ENCODE data around the gene CYTH2.
"Not testable (repeated sequence)": the region's sequence is repeated elsewhere in the genome, so short reads cannot be mapped to it uniquely, and the experiment has no call there.

The CYTH2 gene

GRCh38 chr19:48478339-48479256 is 9.4 kb downstream of the CYTH2 start:
- no peak for DNase-seq

GRCh38 chr19:48479686-48480085 is 10.5 kb downstream of the CYTH2 start:
- DNase-seq = no peak

GRCh38 chr19:48480183-48480557 is 11.0 kb downstream of the CYTH2 start:
- DNase-seq = no peak

- DNase-seq = no peak
Observed at GRCh38 chr19:48480558-48481500, 11.7 kb downstream of the CYTH2 start.

- no peak for DNase-seq
Observed at GRCh38 chr19:48481846-48482639, 12.9 kb downstream of the CYTH2 start.

GRCh38 chr19:48483301-48483700 is 14.1 kb downstream of the CYTH2 start:
- no peak for DNase-seq

- DNase-seq = no peak
Observed at GRCh38 chr19:48484247-48484893, 15.2 kb downstream of the CYTH2 start.

GRCh38 chr19:48484931-48485612 is 15.9 kb downstream of the CYTH2 start:
- DNase-seq = no peak

- DNase-seq = not testable (repeated sequence)
Observed at GRCh38 chr19:48486706-48487105, 17.5 kb downstream of the CYTH2 start.

- no peak for DNase-seq
Observed at GRCh38 chr19:48487544-48487943, 18.4 kb downstream of the CYTH2 start.

- DNase-seq = peak; percentile 70
Observed at GRCh38 chr19:48487948-48488347, 18.8 kb downstream of the CYTH2 start.

GRCh38 chr19:48488478-48488877 is 19.3 kb downstream of the CYTH2 start:
- not testable (repeated sequence) for DNase-seq

- DNase-seq = no peak
Observed at GRCh38 chr19:48489608-48490216, 20.5 kb downstream of the CYTH2 start.

GRCh38 chr19:48490981-48491792 is 22.0 kb downstream of the CYTH2 start:
- no peak for DNase-seq

- DNase-seq = no peak
Observed at GRCh38 chr19:48491793-48492123, 22.6 kb downstream of the CYTH2 start.

GRCh38 chr19:48492925-48493717 is 24.0 kb downstream of the CYTH2 start:
- peak; percentile 89 for DNase-seq

- DNase-seq = no peak
Observed at GRCh38 chr19:48493718-48494401, 24.7 kb downstream of the CYTH2 start.

- no peak for DNase-seq
Observed at GRCh38 chr19:48495396-48495795, 26.2 kb downstream of the CYTH2 start.
